ENCODE measurements around the gene TERB1. TPM values are rescaled to one million over a fixed set of nuclear protein-coding genes. Genes with fewer than 3 reads are reported as not detected.

Gene TERB1, protein sequence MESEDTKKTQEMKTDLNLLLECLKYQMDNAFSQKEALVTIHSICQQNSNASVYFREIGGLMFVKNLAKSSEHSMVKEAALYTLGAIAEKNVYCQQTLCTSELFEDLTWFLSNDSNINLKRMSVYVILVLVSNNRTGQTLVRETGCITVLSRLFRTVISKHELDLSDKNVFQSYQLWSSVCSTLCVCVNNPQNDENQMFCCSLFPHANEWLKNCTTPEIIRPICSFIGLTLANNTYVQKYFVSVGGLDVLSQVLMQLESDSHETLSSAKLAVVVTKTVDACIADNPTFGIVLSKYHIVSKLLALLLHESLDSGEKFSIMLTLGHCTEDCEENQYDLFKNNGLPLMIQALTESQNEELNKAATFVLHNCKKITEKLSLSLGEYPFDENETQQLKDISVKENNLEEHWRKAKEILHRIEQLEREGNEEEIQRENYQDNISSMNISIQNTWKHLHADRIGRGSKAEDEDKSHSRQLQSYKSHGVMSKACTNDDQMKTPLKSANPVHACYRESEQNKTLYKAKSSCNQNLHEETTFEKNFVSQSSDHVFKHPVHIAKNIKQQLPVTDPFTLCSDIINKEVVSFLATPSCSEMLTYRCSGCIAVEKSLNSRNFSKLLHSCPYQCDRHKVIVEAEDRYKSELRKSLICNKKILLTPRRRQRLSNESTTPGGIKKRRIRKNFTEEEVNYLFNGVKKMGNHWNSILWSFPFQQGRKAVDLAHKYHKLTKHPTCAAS
- total RNA-seq, result 0.10 TPM in 1 of 2 replicates, not detected in the other

DNA sequence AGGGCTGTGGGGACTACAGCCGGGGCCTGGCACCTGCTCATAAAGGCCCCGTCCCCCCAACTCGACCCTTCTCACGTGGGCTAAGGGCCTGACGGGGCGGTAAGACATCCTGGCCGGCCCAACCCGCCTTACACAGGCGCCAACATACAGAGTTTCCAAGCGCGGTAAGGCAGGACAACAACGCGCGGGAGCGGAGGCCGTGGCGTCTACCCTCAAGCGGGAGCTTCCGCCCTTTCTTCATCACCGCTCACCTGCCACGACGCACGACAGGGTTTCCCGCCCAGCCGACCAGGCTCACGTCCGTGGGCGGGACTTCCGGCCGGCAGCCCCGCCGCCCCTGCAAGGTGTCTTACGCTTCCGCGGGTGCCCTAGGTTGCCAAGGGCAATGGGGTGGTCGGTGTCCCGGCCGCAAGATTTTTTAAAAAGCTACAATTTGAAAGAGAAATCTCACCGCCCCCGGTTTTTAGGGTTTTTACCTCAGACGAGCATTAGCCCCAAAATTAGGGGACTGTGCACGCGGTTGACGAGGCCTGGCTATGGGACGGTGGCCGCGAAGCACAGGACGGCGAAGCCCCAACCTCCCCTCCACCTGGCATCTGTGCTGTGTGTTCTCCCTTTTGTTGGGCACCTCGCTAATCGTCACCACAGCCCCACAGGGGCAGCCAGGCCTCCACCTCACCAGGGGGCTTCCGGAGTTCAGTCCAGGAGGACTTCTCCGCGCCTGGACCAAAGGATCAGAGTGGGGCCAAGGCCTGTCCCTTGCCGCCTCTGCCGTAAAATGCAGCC is at the start of gene TERB1:
Gene TERB1 (minus strand): TSS at position 265 of the 786 bp plus-strand sequence. CDS start 4,786 bp downstream, outside the sequence.

DNA sequence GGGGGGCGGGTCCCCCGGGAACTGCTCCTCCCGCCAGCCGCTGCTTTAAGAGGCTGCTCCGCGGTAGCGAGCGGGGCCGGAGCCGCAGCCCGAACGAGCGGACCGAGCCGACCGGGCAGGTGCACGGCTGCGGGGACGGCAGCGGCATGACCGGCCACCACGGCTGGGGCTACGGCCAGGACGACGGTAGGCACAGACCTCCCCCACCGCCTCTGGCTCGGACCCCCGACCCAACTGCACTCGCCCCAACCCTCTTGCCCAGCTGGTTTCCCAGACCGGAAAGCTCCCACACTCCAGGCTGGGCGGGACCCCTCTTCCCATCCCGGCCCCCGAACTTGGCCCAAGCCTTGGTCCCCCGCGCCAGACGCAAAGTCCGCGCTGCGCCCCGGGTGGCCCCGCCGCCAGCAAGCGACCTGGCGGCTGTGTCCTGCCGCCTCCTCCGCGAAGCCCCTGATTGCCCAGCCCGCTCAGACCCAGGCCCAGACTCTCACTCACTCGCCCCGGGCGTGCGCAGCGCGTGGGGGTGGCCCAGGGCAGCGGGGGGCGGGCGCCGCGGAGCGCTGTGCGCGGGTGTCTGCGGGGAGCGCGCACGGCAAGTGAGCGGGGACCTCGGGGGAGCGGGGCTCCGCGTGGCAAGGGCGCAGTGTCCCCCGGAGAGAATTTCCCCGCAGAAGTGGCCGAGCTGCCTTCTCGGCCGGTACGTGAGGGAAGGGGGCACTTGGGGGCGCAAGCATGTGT is 43.1 kb upstream of the TERB1 start, which contains the start of gene CA7:
Gene CA7 (plus strand): TSS at position 73 of the 738 bp plus-strand sequence. CDS start 74 bp downstream, at position 147.

DNA sequence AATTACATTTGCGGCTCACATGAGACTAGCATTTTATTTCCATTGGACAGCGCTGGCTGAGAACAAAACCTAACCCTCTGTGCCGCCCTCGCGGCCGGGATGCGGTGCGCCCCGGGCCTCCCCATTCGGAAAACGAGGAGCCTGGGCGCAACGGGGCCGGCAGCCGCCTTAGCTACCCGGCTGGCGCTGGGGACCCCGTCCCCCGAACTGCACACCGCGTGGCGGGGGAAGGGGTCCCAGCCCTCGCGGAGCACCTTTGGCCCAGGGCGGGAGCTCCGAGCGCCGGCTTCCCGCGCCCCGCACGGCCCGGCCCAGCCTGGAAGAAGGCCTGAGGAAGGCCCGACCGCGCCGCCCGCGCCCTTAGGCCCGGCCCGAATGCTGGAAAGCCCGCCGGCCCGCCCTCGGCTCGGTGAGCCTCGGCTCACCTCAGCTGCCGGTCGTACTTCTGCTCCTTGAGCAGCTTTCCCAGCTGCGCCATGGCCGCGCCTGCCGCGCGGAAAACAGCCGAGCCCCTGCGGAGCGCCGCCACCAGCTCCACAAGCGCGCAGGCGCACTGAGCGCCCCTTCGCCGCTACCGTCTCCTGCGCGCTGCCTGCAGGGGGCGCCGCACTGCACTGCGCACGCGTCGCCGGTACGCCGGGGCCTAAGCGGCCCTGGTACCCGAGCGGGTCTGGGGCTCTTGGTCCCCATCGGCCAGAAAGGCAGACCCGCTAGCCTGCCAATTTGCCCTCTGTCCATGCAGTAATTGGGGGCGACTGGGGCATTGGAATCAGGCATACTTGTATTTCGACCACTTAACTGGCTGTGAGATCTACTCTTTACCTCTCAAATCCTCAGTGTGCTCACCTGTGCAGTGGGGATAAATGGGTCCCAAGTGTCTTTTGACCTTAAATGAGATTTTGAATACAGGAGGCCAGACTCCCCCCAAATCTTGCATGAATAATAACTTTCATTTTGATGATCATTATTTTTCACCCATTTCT is 29.3 kb upstream of the TERB1 start, which contains the start of gene NAE1:
Gene NAE1 (minus strand): TSS at position 555 of the 983 bp plus-strand sequence. CDS start 77 bp downstream, at position 478.

DNA sequence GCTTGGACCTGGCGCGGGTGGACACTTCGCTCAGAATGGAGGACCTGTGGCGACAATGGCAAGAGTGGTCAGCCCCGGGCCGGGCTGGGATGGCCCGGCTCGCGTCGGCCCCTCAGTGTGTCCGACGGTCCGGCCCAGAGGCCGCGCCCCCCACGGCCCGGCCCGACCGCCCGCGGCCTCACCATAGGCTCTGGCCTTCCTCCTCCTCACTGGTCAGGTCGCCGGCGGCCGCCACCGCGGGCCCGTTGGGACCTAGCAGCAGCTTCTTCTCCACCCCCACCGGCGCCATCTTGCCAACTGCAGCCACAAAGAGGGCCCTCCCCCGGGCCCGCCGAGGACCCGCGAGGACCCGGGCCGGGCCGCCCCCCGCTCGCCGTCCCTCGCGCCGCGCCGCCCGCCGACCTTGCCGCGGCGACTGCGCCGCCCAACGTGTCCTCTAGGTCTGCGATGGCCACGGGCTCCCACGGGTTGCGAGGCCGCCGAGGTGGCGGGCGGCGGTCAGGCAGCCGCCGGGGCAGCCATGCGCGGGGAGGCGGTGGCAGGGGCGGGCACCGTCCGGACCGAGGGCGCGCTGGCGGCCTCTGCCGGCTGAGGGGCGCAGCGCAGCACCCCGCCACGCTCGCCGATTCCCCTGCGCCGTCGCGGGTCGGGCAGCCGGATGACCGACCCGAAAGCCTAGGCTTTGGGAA is 49.9 kb downstream of the TERB1 start, which contains the start of gene DYNC1LI2:
Gene DYNC1LI2 (minus strand): TSS at position 307 of the 689 bp plus-strand sequence. CDS start 18 bp downstream, at position 289.

Other genes starting within 250 kb of the TERB1 start
- 60.1 and 61.9 TPM in 2 replicates for gene CKLF, start 249.0 kb downstream of the TERB1 start, total RNA-seq
- 2.3 and 3.1 TPM in 2 replicates for gene CMTM1, start 235.1 kb downstream of the TERB1 start, total RNA-seq
- not detected in 2 replicates for gene CMTM2, start 222.1 kb downstream of the TERB1 start, total RNA-seq
- gene CMTM3, start 196.9 kb downstream of the TERB1 start, total RNA-seq, result 63.1 and 64.3 TPM in 2 replicates
- 13.0 and 16.0 TPM in 2 replicates for gene CMTM4, start 104.8 kb downstream of the TERB1 start, total RNA-seq
- 151 and 204 TPM in 2 replicates for gene DYNC1LI2, start 50.0 kb downstream of the TERB1 start, total RNA-seq
- 51.9 and 66.2 TPM in 2 replicates for gene NAE1, start 29.4 kb upstream of the TERB1 start, total RNA-seq
- not detected in 2 replicates for gene CA7, start 42.8 kb upstream of the TERB1 start, total RNA-seq
- gene PDP2, start 78.9 kb upstream of the TERB1 start, total RNA-seq, result 8.2 and 12.2 TPM in 2 replicates
- not detected in 2 replicates for gene CDH16, start 117.3 kb upstream of the TERB1 start, total RNA-seq
- gene RRAD, start 124.0 kb upstream of the TERB1 start, total RNA-seq, result under 0.01 and 0.19 TPM in 2 replicates
- 109 and 131 TPM in 2 replicates for gene CIAO2B, start 132.8 kb upstream of the TERB1 start, total RNA-seq
- 28.5 and 30.4 TPM in 2 replicates for gene CES2, start 133.9 kb upstream of the TERB1 start, total RNA-seq
- gene CES3, start 159.7 kb upstream of the TERB1 start, total RNA-seq, result not detected in 2 replicates
- 1.9 and 2.0 TPM in 2 replicates for gene CES4A, start 187.0 kb upstream of the TERB1 start, total RNA-seq
- gene CBFB, start 227.6 kb upstream of the TERB1 start, total RNA-seq, result 78.1 and 101 TPM in 2 replicates